Measurements from ENCODE around the gene FBXW7. TPM values are rescaled to one million over a fixed set of nuclear protein-coding genes. Genes with fewer than 3 reads are reported as not detected.

The FBXW7 gene
- total and polyA plus RNA-seq, 2 donors from 2014 or later: 5.5 to 64.0 TPM

DNA sequence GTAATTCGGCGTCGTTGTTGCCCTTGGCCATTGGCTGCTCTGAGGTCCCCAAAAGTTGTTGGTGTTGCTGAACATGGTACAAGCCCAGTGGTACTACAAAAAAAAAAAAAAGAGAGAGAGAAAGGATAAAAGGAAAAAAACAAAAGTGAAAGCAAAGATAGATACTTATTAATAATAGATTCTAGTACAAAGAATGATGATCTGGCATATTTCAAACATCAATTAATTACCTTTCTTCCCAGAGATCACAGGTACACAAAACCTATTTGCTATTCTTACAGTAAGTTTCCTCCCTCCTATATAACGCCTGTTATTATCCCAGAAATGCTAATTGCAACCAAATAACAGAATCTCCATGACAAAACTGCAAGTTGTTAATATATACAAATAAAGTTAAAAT lies 188.9 kb downstream of the FBXW7 start:
- intact Hi-C loops (cut with DNase I): no loop called here
- H3K4me1 ChIP-seq (ENCODE audit: control insufficient read depth in 2 of 3, insufficient read depth in 2 of 3, low read depth in 1 of 3, low read length in 3 of 3): no peaks in the 10 kb centered on the region
- H3K27me3 ChIP-seq (ENCODE audit: control insufficient read depth, insufficient read depth, low read length): no peaks in the 10 kb centered on the region
- FAIRE-seq: no peak
- no peaks in the 10 kb centered on the region for H3K9me3 ChIP-seq (ENCODE audit: control insufficient read depth in 2 of 3, insufficient read depth in 1 of 3, low read length in 3 of 3)
- no peak overlapping the region for H3K9ac ChIP-seq (ENCODE audit: low read length in 3 of 3)
- TF ChIP-seq, protein P1, sequence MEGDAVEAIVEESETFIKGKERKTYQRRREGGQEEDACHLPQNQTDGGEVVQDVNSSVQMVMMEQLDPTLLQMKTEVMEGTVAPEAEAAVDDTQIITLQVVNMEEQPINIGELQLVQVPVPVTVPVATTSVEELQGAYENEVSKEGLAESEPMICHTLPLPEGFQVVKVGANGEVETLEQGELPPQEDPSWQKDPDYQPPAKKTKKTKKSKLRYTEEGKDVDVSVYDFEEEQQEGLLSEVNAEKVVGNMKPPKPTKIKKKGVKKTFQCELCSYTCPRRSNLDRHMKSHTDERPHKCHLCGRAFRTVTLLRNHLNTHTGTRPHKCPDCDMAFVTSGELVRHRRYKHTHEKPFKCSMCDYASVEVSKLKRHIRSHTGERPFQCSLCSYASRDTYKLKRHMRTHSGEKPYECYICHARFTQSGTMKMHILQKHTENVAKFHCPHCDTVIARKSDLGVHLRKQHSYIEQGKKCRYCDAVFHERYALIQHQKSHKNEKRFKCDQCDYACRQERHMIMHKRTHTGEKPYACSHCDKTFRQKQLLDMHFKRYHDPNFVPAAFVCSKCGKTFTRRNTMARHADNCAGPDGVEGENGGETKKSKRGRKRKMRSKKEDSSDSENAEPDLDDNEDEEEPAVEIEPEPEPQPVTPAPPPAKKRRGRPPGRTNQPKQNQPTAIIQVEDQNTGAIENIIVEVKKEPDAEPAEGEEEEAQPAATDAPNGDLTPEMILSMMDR (IDR thresholded peaks at IDR 0.05; ENCODE audit: borderline replicate concordance, extremely low read depth, insufficient read depth): no peak
- peaks cover 0 to 2% (median 0%) of the 10 kb centered on the region in 3 donors for H3K36me3 ChIP-seq (ENCODE audit: control insufficient read depth in 2 of 3, insufficient read depth in 3 of 3, low read length in 3 of 3)
- H3K4me3 ChIP-seq (ENCODE audit: low read length in 3 of 3): no peak overlapping the region
- no peak overlapping the region for H3K27ac ChIP-seq (ENCODE audit: low read depth in 2 of 2, low read length in 2 of 2)
- no peak for DNase-seq

DNA sequence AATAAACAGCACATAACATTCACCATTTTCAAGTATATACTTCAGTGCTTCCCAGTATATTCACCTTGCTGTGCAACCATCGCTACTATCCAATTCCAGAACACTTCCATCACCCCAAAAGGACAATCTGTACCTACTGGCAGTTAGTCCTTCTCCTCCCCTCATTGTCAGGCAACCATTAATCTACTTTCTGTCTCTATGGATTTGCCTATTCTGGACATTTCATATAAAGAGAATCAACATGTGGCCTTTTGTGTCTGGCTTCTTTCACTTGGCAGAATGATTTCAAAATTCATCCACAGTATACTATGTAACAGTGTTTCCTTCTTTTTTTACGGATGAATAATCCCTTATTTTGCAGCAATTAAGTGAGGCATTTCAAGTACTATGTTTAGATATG lies 189.4 kb downstream of the FBXW7 start:
- no peaks in the 10 kb centered on the region for H3K9me3 ChIP-seq (ENCODE audit: control insufficient read depth in 2 of 3, insufficient read depth in 1 of 3, low read length in 3 of 3)

DNA sequence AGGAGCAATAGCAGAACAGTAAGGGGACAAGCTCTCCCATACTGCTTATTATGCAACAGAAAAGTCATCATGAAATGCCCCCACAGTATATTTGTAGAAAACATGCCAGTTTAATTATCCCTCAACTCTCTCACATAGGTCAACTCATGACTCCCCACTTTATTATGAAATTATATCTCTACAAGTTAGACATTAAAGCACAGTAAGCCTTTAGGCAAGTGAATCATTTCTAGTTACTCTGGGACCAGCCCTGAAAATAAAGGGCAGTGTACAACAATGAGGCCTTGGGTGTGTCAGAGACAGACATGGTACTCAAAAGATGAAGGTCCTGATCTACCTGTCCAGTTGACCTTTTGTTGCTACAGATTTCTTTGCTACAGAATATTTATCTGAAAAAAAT lies 191.9 kb downstream of the FBXW7 start:
- no peak overlapping the region for H3K4me3 ChIP-seq (ENCODE audit: low read length in 3 of 3)
- no peak for DNase-seq
- no peak for FAIRE-seq
- TF ChIP-seq, protein P1 (IDR thresholded peaks at IDR 0.05; ENCODE audit: borderline replicate concordance, extremely low read depth, insufficient read depth): no peak
- peaks cover 0 to 2% (median 0%) of the 10 kb centered on the region in 3 donors for H3K36me3 ChIP-seq (ENCODE audit: control insufficient read depth in 2 of 3, insufficient read depth in 3 of 3, low read length in 3 of 3)
- no peaks in the 10 kb centered on the region for H3K27me3 ChIP-seq (ENCODE audit: control insufficient read depth, insufficient read depth, low read length)
- no peaks in the 10 kb centered on the region for H3K9me3 ChIP-seq (ENCODE audit: control insufficient read depth in 2 of 3, insufficient read depth in 1 of 3, low read length in 3 of 3)
- H3K9ac ChIP-seq (ENCODE audit: low read length in 3 of 3): no peak overlapping the region
- no peak overlapping the region for H3K27ac ChIP-seq (ENCODE audit: low read depth in 2 of 2, low read length in 2 of 2)
- no peaks in the 10 kb centered on the region for H3K4me1 ChIP-seq (ENCODE audit: control insufficient read depth in 2 of 3, insufficient read depth in 2 of 3, low read depth in 1 of 3, low read length in 3 of 3)
- intact Hi-C loops (cut with DNase I): no loop called here

More for the DNA sequence above, 189.4 kb downstream of the FBXW7 start:
- no peak for DNase-seq
- Histone ChIP-seq H3K9ac (ENCODE audit: low read length in 3 of 3) (no peak overlapping the region), H3K4me1 (ENCODE audit: control insufficient read depth in 2 of 3, insufficient read depth in 2 of 3, low read depth in 1 of 3, low read length in 3 of 3) (no peaks in the 10 kb centered on the region), H3K27ac (ENCODE audit: low read depth in 2 of 2, low read length in 2 of 2) (no peak overlapping the region), H3K4me3 (ENCODE audit: low read length in 3 of 3) (no peak overlapping the region), H3K36me3 (ENCODE audit: control insufficient read depth in 2 of 3, insufficient read depth in 3 of 3, low read length in 3 of 3) (peaks cover 0 to 2% (median 0%) of the 10 kb centered on the region in 3 donors), H3K27me3 (ENCODE audit: control insufficient read depth, insufficient read depth, low read length) (no peaks in the 10 kb centered on the region)
- FAIRE-seq: no peak
- TF ChIP-seq, protein P1 (IDR thresholded peaks at IDR 0.05; ENCODE audit: borderline replicate concordance, extremely low read depth, insufficient read depth): no peak
- intact Hi-C loops (cut with DNase I): no loop called here

DNA sequence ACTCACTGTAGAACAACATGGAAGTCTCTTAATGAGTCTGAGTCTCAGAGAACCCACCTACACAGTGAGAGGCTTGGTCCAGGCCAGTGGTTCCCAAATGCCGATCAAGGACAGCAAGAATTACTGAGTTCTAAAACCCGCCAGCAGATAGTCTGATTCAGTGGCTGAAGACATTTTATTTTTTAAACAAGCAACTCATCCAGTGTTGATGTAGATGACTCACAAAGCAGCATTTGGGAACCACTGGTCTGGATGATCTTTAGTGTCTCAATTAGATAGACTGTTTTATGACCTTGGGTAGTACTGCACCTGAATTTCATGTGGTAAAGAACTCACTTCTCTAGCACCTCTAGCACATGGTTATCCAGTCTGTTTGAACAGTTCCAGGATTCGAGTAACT lies 193.6 kb downstream of the FBXW7 start:
- H3K9me3 ChIP-seq (ENCODE audit: control insufficient read depth in 2 of 3, insufficient read depth in 1 of 3, low read length in 3 of 3): no peaks in the 10 kb centered on the region
- no peak overlapping the region for H3K4me3 ChIP-seq (ENCODE audit: low read length in 3 of 3)
- no peak for FAIRE-seq
- intact Hi-C loops (cut with DNase I): no loop called here
- H3K4me1 ChIP-seq (ENCODE audit: control insufficient read depth in 2 of 3, insufficient read depth in 2 of 3, low read depth in 1 of 3, low read length in 3 of 3): no peaks in the 10 kb centered on the region
- H3K9ac ChIP-seq (ENCODE audit: low read length in 3 of 3): no peak overlapping the region
- peaks cover 0 to 2% (median 0%) of the 10 kb centered on the region in 3 donors for H3K36me3 ChIP-seq (ENCODE audit: control insufficient read depth in 2 of 3, insufficient read depth in 3 of 3, low read length in 3 of 3)
- TF ChIP-seq, protein P1 (IDR thresholded peaks at IDR 0.05; ENCODE audit: borderline replicate concordance, extremely low read depth, insufficient read depth): no peak
- no peak overlapping the region for H3K27ac ChIP-seq (ENCODE audit: low read depth in 2 of 2, low read length in 2 of 2)
- no peak for DNase-seq
- H3K27me3 ChIP-seq (ENCODE audit: control insufficient read depth, insufficient read depth, low read length): no peaks in the 10 kb centered on the region
